Activated T-helper 17 cell treated with anti-CD3 and anti-CD28 coated beads, Interleukin-2, amount 50 U/mL, for 72 hours (primary cell): ENCODE measurements around the gene CNTROB. TPM values are rescaled to one million over a fixed set of nuclear protein-coding genes. Genes with fewer than 3 reads are reported as not detected.
A peak's percentile ranks its signal among the peaks of the same experiment; 100 is the strongest.
"Not testable (repeated sequence)": the region's sequence is repeated elsewhere in the genome, so short reads cannot be mapped to it uniquely, and the experiment has no call there.

Source experiments
- ATAC-seq: fragments of 150-1000 bp; cut with Tn5 transposase; replicated peaks from 2 replicates; pipeline ENCODE4 v1.10.0; 2021; ENCODE audit warnings: mild to moderate bottlenecking, moderate library complexity
- H3K27ac Mint-ChIP-seq: one replicate; pipeline ENCODE4 v1.8.0; 2022; ENCODE audit warnings: mixed read lengths
- H3K27me3 Mint-ChIP-seq: one replicate; pipeline ENCODE4 v1.8.0; 2022; ENCODE audit warnings: mixed read lengths
- H3K36me3 Mint-ChIP-seq: one replicate; pipeline ENCODE4 v1.8.0; 2022; ENCODE audit warnings: low read depth, mild to moderate bottlenecking, mixed read lengths
- H3K4me1 Mint-ChIP-seq: one replicate; pipeline ENCODE4 v1.8.0; 2022; ENCODE audit warnings: mixed read lengths
- H3K4me3 Mint-ChIP-seq: one replicate; pipeline ENCODE4 v1.8.0; 2022; ENCODE audit warnings: mild to moderate bottlenecking, mixed read lengths
- H3K9me3 Mint-ChIP-seq: one replicate; pipeline ENCODE4 v1.8.0; 2022; ENCODE audit warnings: mixed read lengths
- total RNA-seq, 2 donors: library from RNA; stranded (reverse); gene quantifications; one replicate each; pipeline ENCODE4 v1.2.3, GENCODE V29; 2022

CNTROB gene
- total RNA-seq, 2 donors from 2014 or later: 74.0 to 152 TPM

DNA sequence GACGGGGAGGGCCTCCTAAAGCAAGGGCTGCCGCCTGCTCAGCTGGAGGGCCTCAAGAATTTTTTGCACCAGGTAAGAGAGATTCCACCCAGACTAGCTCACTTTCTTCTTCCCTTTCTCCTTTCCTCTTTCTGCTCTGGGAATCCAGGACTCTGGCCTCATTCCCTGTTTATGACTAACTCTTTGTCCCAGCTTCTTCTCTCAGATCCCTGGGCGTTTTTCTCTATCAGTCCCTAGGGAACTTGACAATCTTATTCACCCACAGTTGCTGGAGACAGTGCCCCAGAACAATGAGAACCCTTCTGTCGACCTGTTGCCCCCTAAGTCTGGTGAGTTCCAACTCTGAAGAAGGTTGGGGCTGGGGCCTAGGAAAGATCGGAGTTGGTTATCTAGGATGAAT, 15.6 kb downstream of the CNTROB start:
- Mint-ChIP-seq H3K4me3 (no peak overlapping the region), H3K27me3 (no peaks in the 10 kb centered on the region), H3K4me1 (peaks cover 6% of the 10 kb centered on the region), H3K27ac (no peak overlapping the region), H3K9me3 (no peaks in the 10 kb centered on the region), H3K36me3 (peaks cover 84% of the 10 kb centered on the region)
- ATAC-seq: no peak

DNA sequence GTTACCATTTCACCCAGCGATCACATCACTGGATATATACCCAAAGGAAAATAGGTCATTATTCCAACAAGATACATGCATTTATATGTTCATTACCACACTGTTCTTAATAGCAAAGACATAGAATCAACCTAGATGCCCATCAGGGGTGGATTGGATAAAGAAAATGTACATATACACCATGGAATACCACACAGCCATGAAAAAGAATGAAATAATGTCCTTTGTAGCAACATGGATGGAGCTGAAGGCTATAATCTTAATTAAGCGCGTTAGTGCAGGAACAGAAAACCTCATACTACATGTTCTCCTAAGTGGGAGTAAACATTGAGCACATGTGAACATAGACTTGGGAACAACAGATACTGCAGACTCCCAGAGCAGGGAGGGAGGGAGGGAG, 18.6 kb downstream of the CNTROB start:
- peak overlapping the region; percentile 80 for H3K27ac Mint-ChIP-seq
- no peak for ATAC-seq
- peak overlapping the region; percentile 4 for H3K4me3 Mint-ChIP-seq
- peaks cover 55% of the 10 kb centered on the region for H3K36me3 Mint-ChIP-seq
- no peaks in the 10 kb centered on the region for H3K9me3 Mint-ChIP-seq
- H3K4me1 Mint-ChIP-seq: peaks cover 11% of the 10 kb centered on the region
- no peaks in the 10 kb centered on the region for H3K27me3 Mint-ChIP-seq

DNA sequence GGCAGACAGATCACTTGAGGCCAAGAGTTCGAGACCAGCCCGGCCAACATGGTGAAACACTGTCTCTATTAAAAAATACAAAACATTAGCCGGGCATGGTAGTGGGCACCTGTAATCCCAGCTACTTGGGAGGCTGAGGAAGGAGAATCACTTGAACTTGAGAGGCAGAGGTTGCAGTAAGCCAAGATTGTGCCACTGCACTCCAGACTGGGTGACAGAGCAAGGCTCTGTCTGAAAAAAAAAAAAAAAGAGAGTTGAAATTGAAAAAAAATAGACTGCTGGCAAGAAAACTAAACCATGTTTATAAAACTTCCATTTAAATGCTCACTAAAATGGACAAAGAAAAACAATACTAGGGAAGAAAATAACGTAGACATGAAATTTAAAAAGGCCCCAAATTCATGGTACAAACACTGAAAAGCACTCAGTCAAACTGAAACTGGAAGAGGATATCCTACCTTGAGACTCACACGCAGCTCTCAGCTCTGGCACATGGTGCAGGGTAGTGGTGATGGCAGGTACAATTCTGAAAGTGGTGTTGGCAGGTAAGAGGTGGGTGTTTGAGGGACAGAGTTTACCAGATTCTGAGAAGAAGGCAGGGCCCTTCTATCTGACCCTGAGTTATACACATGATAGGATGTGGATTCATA, 19.3 kb downstream of the CNTROB start:
- H3K9me3 Mint-ChIP-seq: no peaks in the 10 kb centered on the region
- H3K27me3 Mint-ChIP-seq: no peaks in the 10 kb centered on the region
- peak overlapping the region; percentile 80 for H3K27ac Mint-ChIP-seq
- ATAC-seq: peak; percentile 97
- peaks cover 48% of the 10 kb centered on the region for H3K36me3 Mint-ChIP-seq
- peaks cover 11% of the 10 kb centered on the region for H3K4me1 Mint-ChIP-seq
- H3K4me3 Mint-ChIP-seq: peak overlapping the region; percentile 65

DNA sequence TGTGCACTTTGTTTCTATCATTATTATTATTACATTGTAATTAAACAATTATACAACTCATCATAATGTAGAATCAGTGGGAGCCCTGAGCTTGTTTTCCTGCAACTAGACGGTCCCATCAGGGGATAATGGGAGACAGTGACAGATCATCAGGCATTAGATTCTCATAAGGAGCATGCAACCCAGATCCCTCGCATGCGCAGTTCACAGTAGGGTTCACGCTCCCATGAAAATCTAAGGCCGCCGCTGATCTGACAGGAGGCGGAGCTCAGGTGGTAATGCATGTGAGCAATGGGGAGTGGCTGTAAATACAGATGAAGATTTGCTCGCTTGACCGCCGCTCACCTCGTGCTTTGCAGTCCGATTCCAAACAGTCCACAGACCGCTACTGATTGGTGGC, 21.3 kb downstream of the CNTROB start:
- ATAC-seq, H3K27ac Mint-ChIP-seq, H3K9me3 Mint-ChIP-seq, H3K27me3 Mint-ChIP-seq: not testable (repeated sequence)
- Mint-ChIP-seq H3K4me1 (peaks cover 11% of the 10 kb centered on the region), H3K36me3 (peaks cover 28% of the 10 kb centered on the region), H3K4me3 (peak overlapping the region; percentile 43)

DNA sequence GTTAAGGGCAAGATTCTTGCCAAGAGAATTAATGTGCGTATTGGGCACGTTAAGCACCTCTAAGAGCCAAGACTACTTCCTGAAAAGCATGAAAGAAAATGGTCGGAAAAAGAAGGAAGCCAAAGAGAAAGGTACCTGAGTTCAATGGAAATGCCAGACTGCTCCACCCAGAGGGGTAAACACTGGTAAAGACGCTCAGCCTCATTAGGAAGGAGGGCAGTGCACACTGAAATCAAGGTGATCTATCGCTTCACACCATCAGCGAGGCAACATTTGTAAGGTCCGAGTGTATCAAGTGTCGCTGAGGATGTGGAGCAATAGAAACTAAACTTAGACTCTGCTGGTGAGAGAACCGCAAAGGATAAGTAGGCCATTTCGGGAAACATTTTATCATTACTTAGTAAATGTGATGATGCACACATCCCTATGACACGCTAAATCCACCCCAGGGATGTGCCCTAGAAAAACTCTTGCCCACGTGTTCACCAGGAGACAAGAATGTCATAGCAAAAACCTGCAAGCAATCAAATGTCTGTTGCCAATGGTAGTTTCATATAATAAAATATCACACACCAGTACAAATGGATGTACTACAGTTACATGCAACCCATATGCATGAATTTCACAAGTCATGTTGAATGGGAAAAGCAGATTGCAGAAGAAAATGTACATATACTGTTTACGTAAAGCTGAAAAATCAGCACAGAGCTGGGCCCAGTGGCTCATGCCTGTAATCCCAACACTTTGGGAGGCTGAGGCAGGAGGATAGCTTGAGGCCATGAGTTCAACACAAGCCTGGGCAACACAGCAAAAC, 23.6 kb downstream of the CNTROB start:
- Mint-ChIP-seq H3K4me3 (peak overlapping the region; percentile 55), H3K9me3 (no peaks in the 10 kb centered on the region), H3K36me3 (peaks cover 6% of the 10 kb centered on the region), H3K4me1 (peaks cover 11% of the 10 kb centered on the region), H3K27ac (peak overlapping the region; percentile 31), H3K27me3 (peaks cover 7% of the 10 kb centered on the region)
- peak; percentile 54 for ATAC-seq

DNA sequence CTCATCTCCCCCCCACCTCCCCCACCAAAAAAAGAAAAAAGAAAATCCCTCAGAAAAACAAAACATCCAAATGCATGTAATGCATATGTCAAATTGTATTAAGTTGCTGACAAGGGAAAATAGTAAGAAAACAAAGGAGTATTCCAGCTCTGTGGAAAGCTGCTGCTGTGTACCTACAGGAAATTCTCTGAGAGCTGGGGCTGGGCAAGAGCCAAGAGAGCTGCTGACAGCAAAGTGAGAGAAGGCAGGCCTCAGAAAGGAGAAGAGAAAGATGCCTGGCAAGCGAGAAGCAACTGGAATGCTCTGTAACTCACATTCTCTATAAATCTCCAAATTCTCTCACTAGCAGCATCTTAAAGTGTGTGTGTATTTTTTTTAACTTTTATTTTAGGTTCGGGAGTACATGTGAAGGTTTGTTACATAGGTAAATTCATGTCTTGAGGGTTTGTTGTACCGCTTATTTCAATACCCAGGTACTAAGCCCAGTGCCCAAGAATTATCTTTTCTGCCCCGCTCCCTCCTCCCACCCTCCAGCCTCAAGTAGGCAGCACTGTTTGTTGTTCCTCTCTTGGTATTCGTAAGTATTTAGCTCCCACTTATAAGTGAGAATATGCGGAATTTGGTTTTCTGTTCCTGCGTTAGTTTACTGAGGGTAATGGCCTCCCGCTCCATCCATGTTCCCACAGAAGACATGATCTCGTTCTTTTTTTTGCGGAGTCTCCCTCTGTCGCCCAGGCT, 24.4 kb downstream of the CNTROB start:
- Mint-ChIP-seq H3K4me1 (peaks cover 8% of the 10 kb centered on the region), H3K4me3 (peak overlapping the region; percentile 55), H3K9me3 (no peaks in the 10 kb centered on the region), H3K27me3 (peaks cover 9% of the 10 kb centered on the region), H3K36me3 (peaks cover 3% of the 10 kb centered on the region), H3K27ac (peak overlapping the region; percentile 36)
- no peak for ATAC-seq

DNA sequence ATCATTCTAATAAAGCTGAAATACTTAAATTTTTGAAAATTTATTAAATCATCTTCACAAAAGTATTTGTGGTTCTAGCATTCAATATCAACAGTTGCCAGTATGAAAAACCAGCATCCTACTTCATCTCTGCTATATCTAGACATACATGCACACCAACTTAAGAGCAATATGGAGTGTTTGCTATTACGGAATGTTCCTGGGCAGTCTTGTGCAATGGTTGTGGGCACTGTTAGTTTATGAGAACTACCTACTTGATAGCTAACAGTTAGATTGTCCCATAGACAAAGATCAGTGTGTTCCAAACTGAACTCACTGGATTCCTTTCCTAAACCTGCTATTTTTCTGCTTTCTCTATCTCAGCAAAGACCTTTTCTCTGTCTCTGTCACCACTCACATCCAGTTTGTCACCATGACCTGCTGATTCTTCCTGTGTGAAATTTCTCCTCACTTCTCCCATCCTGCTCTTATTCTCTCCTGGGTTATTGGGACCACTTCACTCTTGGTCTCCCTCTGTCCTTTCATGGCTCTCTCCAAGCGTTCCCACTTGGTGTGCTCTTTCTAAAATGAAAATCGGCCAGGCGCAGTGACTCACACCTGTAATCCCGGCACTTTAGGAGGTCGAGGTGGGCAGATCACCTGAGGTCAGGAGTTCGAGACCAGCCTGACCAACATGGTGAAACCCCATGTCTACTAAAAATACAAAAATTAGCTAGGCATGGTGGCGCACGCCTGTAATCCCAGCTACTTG, 27.7 kb downstream of the CNTROB start:
- Mint-ChIP-seq H3K36me3 (no peaks in the 10 kb centered on the region), H3K27me3 (peaks cover 14% of the 10 kb centered on the region), H3K4me1 (no peaks in the 10 kb centered on the region), H3K4me3 (no peak overlapping the region), H3K9me3 (no peaks in the 10 kb centered on the region), H3K27ac (no peak overlapping the region)
- no peak for ATAC-seq

DNA sequence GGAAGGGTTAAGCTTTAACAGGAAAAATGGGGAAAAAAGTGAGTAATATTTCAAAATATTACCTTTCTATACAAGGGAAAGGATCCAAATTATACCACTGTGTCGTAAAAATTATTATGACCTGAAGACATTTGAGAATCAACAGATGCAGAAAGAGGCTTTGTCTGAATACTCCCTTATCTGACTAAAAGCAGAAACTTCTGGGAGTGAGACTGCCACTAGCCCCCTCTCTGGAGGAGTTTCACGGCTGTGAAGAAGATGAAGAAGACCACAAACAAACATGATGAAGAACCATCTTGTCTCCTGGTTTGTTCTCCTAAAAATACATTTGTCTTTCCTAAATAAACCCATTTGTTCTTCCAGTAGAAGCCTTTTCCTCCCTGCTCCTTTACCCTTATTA, 29.4 kb downstream of the CNTROB start:
- H3K4me3 Mint-ChIP-seq: no peak overlapping the region
- no peaks in the 10 kb centered on the region for H3K36me3 Mint-ChIP-seq
- no peak for ATAC-seq
- H3K9me3 Mint-ChIP-seq: no peaks in the 10 kb centered on the region
- peaks cover 14% of the 10 kb centered on the region for H3K27me3 Mint-ChIP-seq
- H3K27ac Mint-ChIP-seq: no peak overlapping the region
- no peaks in the 10 kb centered on the region for H3K4me1 Mint-ChIP-seq

DNA sequence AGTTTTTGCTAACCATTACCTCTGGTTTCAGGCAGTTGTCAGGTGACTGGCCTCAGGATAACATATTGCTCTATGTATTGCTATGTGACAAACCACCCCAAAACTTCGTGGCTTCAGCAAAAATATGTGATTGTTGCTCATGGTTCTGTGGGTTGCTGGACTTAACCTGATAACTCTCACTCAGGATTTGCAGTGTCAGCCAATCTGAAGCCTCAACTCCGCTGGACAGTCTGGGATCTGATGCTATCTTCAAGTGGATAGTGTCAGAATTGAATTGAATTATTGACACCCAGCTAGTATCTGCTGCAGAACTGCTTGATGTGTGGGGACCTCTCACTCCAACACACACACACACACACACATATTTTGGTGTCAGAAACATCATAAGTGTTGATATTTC, 35.7 kb downstream of the CNTROB start:
- Mint-ChIP-seq H3K4me3 (no peak overlapping the region), H3K36me3 (no peaks in the 10 kb centered on the region), H3K27me3 (no peaks in the 10 kb centered on the region), H3K27ac (no peak overlapping the region), H3K4me1 (no peaks in the 10 kb centered on the region), H3K9me3 (no peaks in the 10 kb centered on the region)
- ATAC-seq: no peak

DNA sequence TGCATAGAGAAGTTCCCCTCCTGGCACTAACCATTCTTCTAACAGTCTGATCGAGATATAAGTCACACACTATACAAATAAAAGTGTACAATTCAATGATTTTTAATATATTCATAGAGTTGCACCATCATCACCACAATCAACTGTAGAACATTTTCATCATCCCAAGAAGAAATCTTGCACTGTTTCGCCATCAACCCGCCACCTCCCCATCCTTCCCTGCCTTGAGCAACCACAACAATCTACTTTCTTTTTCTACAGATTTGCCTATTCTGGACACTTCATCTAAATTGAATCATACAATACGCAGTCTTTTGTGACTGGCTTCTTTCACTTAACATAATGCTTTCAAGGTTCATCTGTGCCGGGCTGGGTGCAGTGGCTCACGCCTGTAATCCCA, 37.4 kb downstream of the CNTROB start:
- no peaks in the 10 kb centered on the region for H3K27me3 Mint-ChIP-seq
- peaks cover 2% of the 10 kb centered on the region for H3K9me3 Mint-ChIP-seq
- no peak overlapping the region for H3K27ac Mint-ChIP-seq
- no peak overlapping the region for H3K4me3 Mint-ChIP-seq
- ATAC-seq: no peak
- no peaks in the 10 kb centered on the region for H3K36me3 Mint-ChIP-seq
- no peaks in the 10 kb centered on the region for H3K4me1 Mint-ChIP-seq

DNA sequence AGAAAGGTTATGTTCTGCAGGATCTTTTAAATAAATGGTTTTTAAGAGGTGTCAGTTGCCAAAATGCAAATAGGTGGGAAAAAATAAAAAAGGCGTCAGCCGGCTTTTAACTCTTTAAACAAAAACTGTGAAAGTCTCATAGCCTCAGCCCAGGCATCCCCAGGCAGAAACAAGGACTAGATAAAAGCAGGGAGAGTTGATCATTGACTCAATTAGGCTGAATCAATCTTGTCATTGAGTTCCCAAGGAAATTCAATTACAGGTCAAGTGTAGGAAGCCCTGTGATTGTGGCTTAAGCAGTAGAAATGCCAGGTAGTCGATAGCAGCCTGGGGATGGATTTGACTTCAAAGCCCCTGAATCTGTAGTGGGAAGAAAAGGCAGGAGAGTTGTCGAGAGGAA, 39.6 kb downstream of the CNTROB start:
- no peaks in the 10 kb centered on the region for H3K36me3 Mint-ChIP-seq
- H3K27ac Mint-ChIP-seq: no peak overlapping the region
- H3K9me3 Mint-ChIP-seq: peaks cover 6% of the 10 kb centered on the region
- no peaks in the 10 kb centered on the region for H3K4me1 Mint-ChIP-seq
- H3K4me3 Mint-ChIP-seq: no peak overlapping the region
- H3K27me3 Mint-ChIP-seq: peaks cover 3% of the 10 kb centered on the region
- no peak for ATAC-seq

DNA sequence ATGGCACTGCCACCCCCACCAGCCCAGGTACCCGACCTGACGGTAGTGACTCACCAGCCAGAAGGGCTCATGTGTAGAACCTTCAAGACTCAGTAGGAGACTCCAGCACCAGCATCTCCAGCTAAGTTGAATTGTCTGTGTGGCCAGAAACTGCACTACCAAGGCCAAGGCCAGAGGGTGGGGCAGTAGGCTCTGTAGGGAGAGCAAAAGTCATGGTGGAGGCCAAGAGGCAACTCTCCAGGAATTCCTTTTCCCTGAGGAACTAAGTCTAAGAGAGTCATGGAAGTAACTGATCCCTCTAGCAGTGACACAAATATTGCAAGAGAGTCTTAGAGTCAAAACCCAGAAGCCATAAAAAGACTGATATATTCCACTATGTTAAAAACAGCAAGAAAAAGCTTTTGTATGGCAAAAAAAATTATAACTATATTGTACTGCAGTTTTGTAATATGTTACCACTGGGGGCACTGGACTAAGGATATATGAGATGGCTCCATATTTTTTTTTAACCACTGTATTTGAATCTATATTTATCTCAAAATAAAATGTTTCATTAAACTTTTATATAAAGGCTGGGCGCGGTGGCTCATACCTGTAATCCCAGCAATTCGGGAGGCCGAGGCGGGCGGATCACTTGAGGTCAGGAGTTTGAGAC, 40.3 kb downstream of the CNTROB start:
- Mint-ChIP-seq H3K9me3 (peaks cover 9% of the 10 kb centered on the region), H3K27ac (no peak overlapping the region), H3K27me3 (peaks cover 9% of the 10 kb centered on the region), H3K36me3 (no peaks in the 10 kb centered on the region), H3K4me1 (no peaks in the 10 kb centered on the region), H3K4me3 (no peak overlapping the region)
- ATAC-seq: no peak

DNA sequence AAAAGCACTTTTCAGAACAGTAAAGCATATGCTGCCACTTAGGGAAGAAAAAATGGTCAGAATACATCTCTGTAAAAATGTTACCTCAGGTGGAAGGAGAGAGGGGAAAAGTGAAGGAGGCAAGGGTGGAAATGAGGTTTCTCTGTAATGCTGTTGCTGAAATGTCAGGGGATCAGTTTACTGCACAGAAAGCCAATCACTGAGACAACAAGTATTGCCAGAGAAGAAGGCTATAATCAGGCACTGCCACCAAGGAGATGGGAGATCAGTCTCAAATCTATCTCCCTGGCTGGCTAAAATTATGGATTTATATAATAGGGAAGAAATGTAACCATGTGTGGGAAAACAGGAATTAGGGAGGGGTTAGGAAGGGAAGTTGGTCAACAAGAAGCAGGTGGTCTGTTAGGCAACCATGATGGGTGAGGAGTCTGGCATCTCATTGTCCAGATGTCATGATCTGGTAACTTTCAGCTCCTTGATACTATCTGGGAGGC, 42.7 kb downstream of the CNTROB start:
- peaks cover 9% of the 10 kb centered on the region for H3K9me3 Mint-ChIP-seq
- no peak overlapping the region for H3K27ac Mint-ChIP-seq
- H3K27me3 Mint-ChIP-seq: peaks cover 13% of the 10 kb centered on the region
- ATAC-seq: no peak
- H3K4me3 Mint-ChIP-seq: no peak overlapping the region
- no peaks in the 10 kb centered on the region for H3K36me3 Mint-ChIP-seq
- peaks cover 6% of the 10 kb centered on the region for H3K4me1 Mint-ChIP-seq

DNA sequence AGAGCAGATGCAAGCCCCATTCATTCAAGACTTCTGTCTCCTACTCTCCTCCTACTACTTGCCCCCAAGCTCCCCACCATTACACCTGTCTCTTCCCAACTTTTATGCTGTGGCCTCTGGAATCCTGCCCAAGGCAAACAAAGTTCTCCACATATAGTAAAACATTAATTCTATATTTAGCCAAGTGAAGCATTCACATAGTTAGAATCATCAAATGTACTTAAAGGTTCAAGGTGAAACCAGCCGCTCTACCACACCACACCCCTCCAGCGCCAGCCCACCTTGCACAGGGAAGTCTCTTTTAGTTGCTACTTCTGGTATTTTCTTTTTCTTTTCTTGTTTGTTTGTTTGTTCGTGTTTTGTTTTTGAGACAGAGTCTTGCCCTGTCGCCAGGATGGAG, 45.0 kb downstream of the CNTROB start:
- H3K4me1 Mint-ChIP-seq: peaks cover 6% of the 10 kb centered on the region
- no peak overlapping the region for H3K27ac Mint-ChIP-seq
- no peak for ATAC-seq
- peaks cover 9% of the 10 kb centered on the region for H3K9me3 Mint-ChIP-seq
- no peaks in the 10 kb centered on the region for H3K36me3 Mint-ChIP-seq
- peaks cover 13% of the 10 kb centered on the region for H3K27me3 Mint-ChIP-seq
- H3K4me3 Mint-ChIP-seq: no peak overlapping the region
